Endothelial cell of umbilical vein (primary cell): ENCODE results near the gene MS4A10. TPM values are rescaled to one million over a fixed set of nuclear protein-coding genes. Genes with fewer than 3 reads are reported as not detected.
A peak's percentile ranks its signal among the peaks of the same experiment; 100 is the strongest.

Experiments used
- BruUV-seq: library from RNA; stranded (reverse); fragments of 400-500 nt; replicated peaks from 2 replicates; lab custom pipeline; 2021; lab: Mats Ljungman, UMichigan
- CTCF ChIA-PET: fragments of 300-600, 350-600 bp; sonication (Branson Sonifier 250); formaldehyde crosslinking; loops from one replicate; lab custom pipeline; 2021; ENCODE audit warnings: antibody characterized with exemption, inconsistent platforms; lab: Charles Lee
- POLR2A ChIA-PET: fragments of 300-600, 350-600 bp; sonication (Branson Sonifier 250); formaldehyde crosslinking; loops from one replicate; lab custom pipeline; 2021; ENCODE audit warnings: antibody characterized with exemption, inconsistent platforms; lab: Charles Lee
- DNase-seq: peaks from one replicate; pipeline ENCODE4 v3.0.0-alpha.2; 2011; ENCODE audit warnings: low read depth, low spot score
- FAIRE-seq: peaks from 2 replicates; lab custom pipeline; 2011; peaks lifted over from hg19 to GRCh38; lab: Jason Lieb, UNC
- H2AFZ ChIP-seq: 2 replicates; pipeline ENCODE4 v1.6.0; 2012; ENCODE audit warnings: low read depth, low read length, control low read depth, inconsistent platforms
- H3K27ac ChIP-seq: 2 replicates; pipeline ENCODE4 v1.5.1; 2011; ENCODE audit warnings: low read depth, mild to moderate bottlenecking, control low read depth, low read length, moderate library complexity; ENCODE audit not compliant: insufficient read depth
- H3K27me3 ChIP-seq, 2 experiments: 2 replicates each; pipeline versions ENCODE4 v1.6.0 to v1.6.1; 2011; ENCODE audit warnings: low read length in 2 of 2, mixed read lengths in 1 of 2; ENCODE audit not compliant: control insufficient read depth in 2 of 2, insufficient read depth in 2 of 2
- H3K36me3 ChIP-seq, 2 experiments: 2 replicates in 1 of 2; 3 replicates in 1 of 2; pipeline ENCODE4 v1.5.1; 2011; ENCODE audit warnings: low read length in 2 of 2, mild to moderate bottlenecking in 1 of 2, moderate library complexity in 1 of 2; ENCODE audit not compliant: control insufficient read depth in 2 of 2, insufficient read depth in 2 of 2; ENCODE audit errors: extremely low read depth in 1 of 2
- H3K4me1 ChIP-seq: 3 replicates; pipeline ENCODE4 v1.5.1; 2011; ENCODE audit warnings: mild to moderate bottlenecking, low read length; ENCODE audit not compliant: control insufficient read depth, insufficient read depth; ENCODE audit errors: extremely low read depth
- H3K4me2 ChIP-seq: 2 replicates; pipeline ENCODE4 v1.6.1; 2011; ENCODE audit warnings: low read length, control low read depth, mixed read lengths; ENCODE audit not compliant: insufficient read depth
- H3K4me3 ChIP-seq, 3 experiments: fragments of 200-600 bp in 1 of 3; sonication (generic), shearing (Covaris generic) in 1 of 3; replicated peaks in 1 of 3; 2 replicates each; pipeline ENCODE4 v1.5.1; 2011 to 2016; ENCODE audit warnings: control low read depth in 3 of 3, low read length in 3 of 3, mild to moderate bottlenecking in 2 of 3, inconsistent platforms in 1 of 3, low read depth in 1 of 3, moderate library complexity in 1 of 3; ENCODE audit not compliant: insufficient read depth in 1 of 3
- H3K79me2 ChIP-seq: 2 replicates; pipeline ENCODE4 v1.6.0; 2012; ENCODE audit warnings: low read length, inconsistent platforms; ENCODE audit not compliant: control insufficient read depth, insufficient read depth
- H3K9ac ChIP-seq: replicated peaks from 2 replicates; pipeline ENCODE3; 2011; ENCODE audit warnings: low read length, control low read depth; ENCODE audit not compliant: insufficient read depth; ENCODE audit errors: extremely low read depth
- H3K9me1 ChIP-seq: replicated peaks from 3 replicates; pipeline ENCODE4 v1.6.0; 2011; ENCODE audit warnings: mild to moderate bottlenecking, low read length; ENCODE audit not compliant: control insufficient read depth, insufficient read depth; ENCODE audit errors: extremely low read depth
- H3K9me3 ChIP-seq: replicated peaks from 2 replicates; pipeline ENCODE4 v1.5.1; 2012; ENCODE audit warnings: low read length, inconsistent platforms; ENCODE audit not compliant: control insufficient read depth, insufficient read depth
- H4K20me1 ChIP-seq: replicated peaks from 2 replicates; pipeline ENCODE3; 2011; ENCODE audit warnings: mild to moderate bottlenecking, low read length; ENCODE audit not compliant: control insufficient read depth, insufficient read depth; ENCODE audit errors: extremely low read depth
- CTCF ChIP-seq, 2 donors: IDR thresholded peaks; 1 replicate in 1 of 2; 2 replicates in 1 of 2; pipeline ENCODE4 v1.5.1; 2011; ENCODE audit warnings: low read length in 2 of 2, mild to moderate bottlenecking in 2 of 2, moderate library complexity in 2 of 2, control low read depth in 1 of 2, inconsistent platforms in 1 of 2, low read depth in 1 of 2; ENCODE audit not compliant: insufficient read depth in 1 of 2; ENCODE audit errors: extremely low read depth in 1 of 2
- EZH2 ChIP-seq: IDR thresholded peaks from 2 replicates; pipeline ENCODE4 v1.6.1; 2012; ENCODE audit warnings: borderline replicate concordance, low read depth, mild to moderate bottlenecking, moderate library complexity, low read length, inconsistent platforms; ENCODE audit not compliant: severe bottlenecking
- FOS ChIP-seq: IDR thresholded peaks from 2 replicates; pipeline ENCODE4 v1.6.1; 2011; ENCODE audit warnings: mild to moderate bottlenecking, low read length, moderate library complexity, borderline replicate concordance; ENCODE audit not compliant: insufficient read depth
- GATA2 ChIP-seq: IDR thresholded peaks from 2 replicates; pipeline ENCODE4 v1.7.0; 2011; ENCODE audit warnings: low read depth, mild to moderate bottlenecking, moderate library complexity, mixed read lengths, low read length; ENCODE audit not compliant: insufficient read length, insufficient read depth
- JUN ChIP-seq: IDR thresholded peaks from 2 replicates; pipeline ENCODE4 v1.6.1; 2011; ENCODE audit warnings: borderline replicate concordance, low read depth; ENCODE audit not compliant: insufficient read length, insufficient read depth
- MAX ChIP-seq: IDR thresholded peaks from 2 replicates; pipeline ENCODE4 v1.6.1; 2011; ENCODE audit not compliant: insufficient read depth, insufficient read length
- MYC ChIP-seq: IDR thresholded peaks from one replicate; pipeline ENCODE4 v1.6.1; 2011; ENCODE audit warnings: mild to moderate bottlenecking, low read depth, low read length
- POLR2A ChIP-seq: IDR thresholded peaks from 2 replicates; pipeline ENCODE4 v1.6.1; 2012; ENCODE audit warnings: low read depth, mild to moderate bottlenecking, control low read depth, low read length
- POLR2AphosphoS5 ChIP-seq: IDR thresholded peaks from 2 replicates; pipeline ENCODE4 v1.6.1; 2012; ENCODE audit warnings: low read depth, mild to moderate bottlenecking, control low read depth, low read length, moderate library complexity; ENCODE audit not compliant: insufficient read depth
- dilution Hi-C: fragments of 300-500 bp; cut with MboI; formaldehyde crosslinking; loops from one replicate; pipeline ENCODE4 v1.15.0; 2019; ENCODE audit warnings: low sequenced_read_pairs; ENCODE audit not compliant: extremely low pct_ligation_motif_present
- intact Hi-C: fragments of 100-400 bp; cut with micrococcal nuclease; formaldehyde crosslinking; loops from one replicate; pipeline ENCODE4 v1.10.0; 2022
- polyA plus RNA-seq, 4 experiments: library from polyadenylated mRNA; depleted of rRNA in 3 of 4; stranded (reverse) in 3 of 4; unstranded in 1 of 4; fragments of >200 nt; gene quantifications; 2 replicates each; pipeline versions ENCODE4 v1.2.1 to v1.2.3, GENCODE V29; 2011 to 2012; ENCODE audit warnings: missing spikeins in 1 of 4
- total RNA-seq: library from RNA; stranded (reverse); gene quantifications from 2 replicates; pipeline ENCODE4 v1.2.3, GENCODE V29; 2021

Gene MS4A10
- total and polyA plus RNA-seq, 2 donors (not counting 3 experiments of a cell fraction or from before 2014, with no cell fraction given) = not detected

- peak overlapping the region; percentile 36 for H3K9ac ChIP-seq
- H3K9me3 ChIP-seq = no peaks in the 10 kb centered on the region
- no peaks in the 10 kb centered on the region for H3K9me1 ChIP-seq
- POLR2A ChIA-PET = interaction anchor here (0.9 kb wide), 1 partner anchor 137 kb away, joined by 3 read pairs; the partner anchor contains the start of gene TMEM109
- peaks cover 25% of the 10 kb centered on the region for H3K4me1 ChIP-seq
- intact Hi-C loops (no loop called here), dilution Hi-C loops (no loop called here)
- H3K27me3 ChIP-seq = no peaks in the 10 kb centered on the region
- no peaks in the 10 kb centered on the region for H3K36me3 ChIP-seq
- BruUV-seq = TSS peak; percentile 86
- DNase-seq (no peak), FAIRE-seq (no peak)
- H2AFZ ChIP-seq = peak overlapping the region; percentile 55
- no peak for TF ChIP-seq GATA2
- TF ChIP-seq CTCF (IDR thresholded peaks at IDR 0.05; ENCODE audit: extremely low read depth in 1 of 2, insufficient read depth in 1 of 2, low read depth in 1 of 2, low read length in 2 of 2) = no peak
- no peak for TF ChIP-seq FOS
- no peak for TF ChIP-seq JUN
- TF ChIP-seq MYC = no peak
- TF ChIP-seq MAX = no peak
- no peak for TF ChIP-seq POLR2A
- no peak for TF ChIP-seq EZH2
- no peak for TF ChIP-seq POLR2AphosphoS5
- CTCF ChIA-PET = interaction anchor here (0.8 to 7.5 kb wide), 8 partner anchors 9 to 352 kb away, joined by 3 to 148 read pairs (median 18); no protein-coding TSS in a partner anchor
- H3K79me2 ChIP-seq = no peaks in the 10 kb centered on the region
- no peak overlapping the region for H3K4me3 ChIP-seq
- H4K20me1 ChIP-seq = no peaks in the 10 kb centered on the region
- H3K4me2 ChIP-seq = no peak overlapping the region
- H3K27ac ChIP-seq = peak overlapping the region; percentile 94
These were observed 8.0 kb upstream of the MS4A10 start for GRCh38 chr11:60777106-60777505.
